Adrenal gland (tissue), 5 donors: ENCODE measurements around the gene GLCCI1.

Experiments
- POLR2A ChIP-seq, 2 donors: fragments of 450-650 bp; IDR thresholded peaks; one replicate each; pipeline ENCODE4 v1.6.1; 2017; ENCODE audit warnings: antibody characterized with exemption in 2 of 2, mild to moderate bottlenecking in 2 of 2, moderate library complexity in 1 of 2
- TF ChIP-seq, protein P1 (sequence below), 6 experiments: fragments of 450-650 bp in 4 of 6; fragments of 200-600 bp in 2 of 6; sonication (generic) in 1 of 6; IDR thresholded peaks; 1 replicate in 5 of 6; 2 replicates in 1 of 6; pipeline versions ENCODE4 v1.5.1 to v1.8.0; 2016 to 2021; ENCODE audit warnings: antibody characterized with exemption in 6 of 6, mild to moderate bottlenecking in 2 of 6, moderate library complexity in 1 of 6
- donor health status: DM: no; HTN: no; CAD: no.

DNA sequence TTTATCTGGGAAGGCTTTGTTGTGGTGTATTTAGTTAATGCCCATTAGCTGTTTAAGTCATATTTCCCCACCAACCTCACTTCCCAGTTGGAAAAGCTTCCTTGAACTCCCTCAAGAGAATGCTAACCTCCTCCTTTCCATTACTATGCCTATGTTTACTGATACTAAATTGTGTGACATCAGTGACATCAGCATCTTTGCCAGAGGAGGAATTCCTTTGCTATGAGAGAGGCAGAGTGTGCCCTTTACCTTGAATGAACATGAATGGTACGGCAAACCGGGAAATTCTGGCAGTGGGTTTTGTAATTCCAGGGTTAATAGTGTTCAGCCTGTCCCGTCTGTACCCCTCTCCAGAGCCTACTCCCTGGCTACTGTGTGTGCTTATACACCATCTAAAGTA lies 22.1 kb upstream of the GLCCI1 start:
- TF ChIP-seq, protein P1, sequence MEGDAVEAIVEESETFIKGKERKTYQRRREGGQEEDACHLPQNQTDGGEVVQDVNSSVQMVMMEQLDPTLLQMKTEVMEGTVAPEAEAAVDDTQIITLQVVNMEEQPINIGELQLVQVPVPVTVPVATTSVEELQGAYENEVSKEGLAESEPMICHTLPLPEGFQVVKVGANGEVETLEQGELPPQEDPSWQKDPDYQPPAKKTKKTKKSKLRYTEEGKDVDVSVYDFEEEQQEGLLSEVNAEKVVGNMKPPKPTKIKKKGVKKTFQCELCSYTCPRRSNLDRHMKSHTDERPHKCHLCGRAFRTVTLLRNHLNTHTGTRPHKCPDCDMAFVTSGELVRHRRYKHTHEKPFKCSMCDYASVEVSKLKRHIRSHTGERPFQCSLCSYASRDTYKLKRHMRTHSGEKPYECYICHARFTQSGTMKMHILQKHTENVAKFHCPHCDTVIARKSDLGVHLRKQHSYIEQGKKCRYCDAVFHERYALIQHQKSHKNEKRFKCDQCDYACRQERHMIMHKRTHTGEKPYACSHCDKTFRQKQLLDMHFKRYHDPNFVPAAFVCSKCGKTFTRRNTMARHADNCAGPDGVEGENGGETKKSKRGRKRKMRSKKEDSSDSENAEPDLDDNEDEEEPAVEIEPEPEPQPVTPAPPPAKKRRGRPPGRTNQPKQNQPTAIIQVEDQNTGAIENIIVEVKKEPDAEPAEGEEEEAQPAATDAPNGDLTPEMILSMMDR (IDR thresholded peaks at IDR 0.05), result no peak
- TF ChIP-seq POLR2A (IDR thresholded peaks at IDR 0.05), result no peak
